ENCODE results near the gene FEM1B.

DNA sequence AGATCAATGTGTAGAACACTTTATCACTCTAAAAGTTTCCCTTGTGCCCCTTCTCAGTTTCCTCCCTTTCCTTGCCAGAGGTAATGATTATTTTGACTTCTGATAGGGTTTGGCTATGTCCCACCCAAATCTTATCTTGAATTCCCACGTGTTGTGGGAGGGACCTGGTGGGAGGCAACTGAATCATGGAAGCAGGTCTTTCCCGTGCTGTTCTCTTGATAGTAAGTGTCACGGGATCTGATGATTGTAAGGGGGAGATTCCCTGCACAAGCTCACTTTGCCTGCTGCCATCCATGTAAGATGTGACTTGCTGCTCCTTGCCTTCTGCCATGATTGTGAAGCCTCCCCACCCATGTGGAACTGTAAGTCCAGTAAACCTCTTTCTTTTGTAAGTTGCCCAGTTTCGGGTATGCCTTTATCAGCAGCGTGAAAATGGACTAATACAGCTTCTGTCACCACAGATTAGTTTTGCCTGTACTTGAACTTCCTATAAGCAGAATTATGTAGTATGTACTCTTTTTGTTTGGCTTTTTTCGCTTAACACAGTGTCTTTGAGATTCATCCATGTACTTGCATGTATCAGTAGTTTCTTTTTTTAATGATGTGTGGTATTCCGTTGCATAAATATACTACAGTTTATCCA is 7.2 kb downstream of the FEM1B start:
- TF ChIP-seq, protein P1, sequence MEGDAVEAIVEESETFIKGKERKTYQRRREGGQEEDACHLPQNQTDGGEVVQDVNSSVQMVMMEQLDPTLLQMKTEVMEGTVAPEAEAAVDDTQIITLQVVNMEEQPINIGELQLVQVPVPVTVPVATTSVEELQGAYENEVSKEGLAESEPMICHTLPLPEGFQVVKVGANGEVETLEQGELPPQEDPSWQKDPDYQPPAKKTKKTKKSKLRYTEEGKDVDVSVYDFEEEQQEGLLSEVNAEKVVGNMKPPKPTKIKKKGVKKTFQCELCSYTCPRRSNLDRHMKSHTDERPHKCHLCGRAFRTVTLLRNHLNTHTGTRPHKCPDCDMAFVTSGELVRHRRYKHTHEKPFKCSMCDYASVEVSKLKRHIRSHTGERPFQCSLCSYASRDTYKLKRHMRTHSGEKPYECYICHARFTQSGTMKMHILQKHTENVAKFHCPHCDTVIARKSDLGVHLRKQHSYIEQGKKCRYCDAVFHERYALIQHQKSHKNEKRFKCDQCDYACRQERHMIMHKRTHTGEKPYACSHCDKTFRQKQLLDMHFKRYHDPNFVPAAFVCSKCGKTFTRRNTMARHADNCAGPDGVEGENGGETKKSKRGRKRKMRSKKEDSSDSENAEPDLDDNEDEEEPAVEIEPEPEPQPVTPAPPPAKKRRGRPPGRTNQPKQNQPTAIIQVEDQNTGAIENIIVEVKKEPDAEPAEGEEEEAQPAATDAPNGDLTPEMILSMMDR (IDR thresholded peaks at IDR 0.05; ENCODE audit: poor library complexity) = no peak
- TF ChIP-seq EZH2 (IDR thresholded peaks at IDR 0.05; ENCODE audit: borderline replicate concordance) (no peak), EZH2phosphoT487 (IDR thresholded peaks at IDR 0.05; ENCODE audit: low read depth, severe bottlenecking, unreplicated experiment) (no peak)
